Measurements from ENCODE around the gene SLC25A42.
A peak's percentile ranks its signal among the peaks of the same experiment; 100 is the strongest.

SLC25A42 gene

GRCh38 chr19:19051478-19052213 lies 12.1 kb upstream of the SLC25A42 start:
- DNase-seq = no peak

GRCh38 chr19:19052921-19053320 lies 10.9 kb upstream of the SLC25A42 start:
- no peak for DNase-seq

DNA sequence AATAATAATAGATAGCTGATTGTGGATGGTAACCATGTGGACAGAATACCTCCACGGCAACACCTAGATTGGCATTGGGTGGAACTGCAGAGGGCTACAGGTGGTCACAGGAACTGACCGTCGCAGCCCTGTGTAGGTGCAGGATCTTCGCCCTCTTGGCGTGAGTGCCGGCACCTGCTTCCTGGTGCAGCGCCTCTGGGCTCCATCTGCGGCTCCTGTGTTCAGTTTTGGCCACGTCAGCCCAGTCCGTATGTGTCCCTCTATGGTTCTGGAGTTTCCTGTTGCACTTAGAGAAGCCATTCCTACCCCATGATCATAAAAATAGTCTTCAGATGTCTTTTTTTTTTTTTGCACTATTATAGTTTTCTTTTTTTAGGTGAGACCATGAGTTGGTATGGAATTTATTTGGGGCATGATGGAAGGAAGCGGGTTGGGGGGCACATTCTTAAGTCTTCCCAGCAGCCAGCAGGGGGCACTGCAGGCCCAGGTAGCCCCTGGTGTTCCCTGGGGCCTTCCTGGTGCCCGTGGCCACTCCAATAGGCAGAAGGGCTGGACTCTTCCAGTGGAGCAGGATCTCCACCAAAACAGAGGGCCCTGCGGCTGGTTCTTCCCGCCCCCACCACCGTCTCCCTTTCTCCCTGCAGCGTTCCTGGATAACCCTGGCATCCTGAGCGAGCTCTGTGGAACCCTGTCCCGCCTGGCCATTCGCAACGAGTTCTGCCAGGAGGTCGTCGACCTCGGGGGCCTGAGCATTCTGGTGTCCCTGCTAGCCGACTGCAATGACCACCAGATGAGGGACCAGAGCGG lies 10.1 kb upstream of the SLC25A42 start:
- peak; percentile 83 for DNase-seq

- no peak for DNase-seq
Observed at GRCh38 chr19:19054315-19054938, 9.4 kb upstream of the SLC25A42 start.

DNA sequence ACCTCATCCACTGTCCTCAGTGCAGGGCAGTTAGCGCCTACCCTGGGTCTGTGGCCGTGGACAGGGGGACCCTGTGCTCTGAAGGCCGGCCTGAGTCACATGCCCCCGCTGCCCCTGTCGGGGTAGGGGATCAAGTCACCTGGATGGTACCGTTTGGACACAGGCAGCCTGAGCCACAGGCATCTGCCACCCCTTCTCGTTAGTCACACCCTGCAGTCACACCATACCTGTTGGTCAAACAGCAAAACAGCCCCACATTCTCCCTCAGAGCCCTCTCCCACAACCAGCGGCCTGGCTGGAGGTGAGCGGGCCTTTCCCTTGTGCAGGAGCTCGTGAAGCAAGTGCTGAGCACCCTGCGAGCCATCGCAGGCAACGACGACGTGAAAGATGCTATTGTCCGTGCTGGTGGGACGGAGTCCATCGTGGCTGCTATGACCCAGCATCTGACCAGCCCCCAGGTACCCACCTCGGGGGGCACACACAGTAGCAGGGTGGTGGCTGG lies 8.8 kb upstream of the SLC25A42 start:
- no peak for DNase-seq

GRCh38 chr19:19055701-19056100 lies 8.1 kb upstream of the SLC25A42 start:
- no peak for DNase-seq

GRCh38 chr19:19056636-19057275 lies 7.0 kb upstream of the SLC25A42 start:
- DNase-seq = no peak

- no peak for DNase-seq
Observed at GRCh38 chr19:19057317-19057716, 6.5 kb upstream of the SLC25A42 start.

GRCh38 chr19:19057720-19058119 lies 6.1 kb upstream of the SLC25A42 start:
- no peak for DNase-seq

GRCh38 chr19:19059018-19059836 lies 4.6 kb upstream of the SLC25A42 start:
- DNase-seq = no peak

DNA sequence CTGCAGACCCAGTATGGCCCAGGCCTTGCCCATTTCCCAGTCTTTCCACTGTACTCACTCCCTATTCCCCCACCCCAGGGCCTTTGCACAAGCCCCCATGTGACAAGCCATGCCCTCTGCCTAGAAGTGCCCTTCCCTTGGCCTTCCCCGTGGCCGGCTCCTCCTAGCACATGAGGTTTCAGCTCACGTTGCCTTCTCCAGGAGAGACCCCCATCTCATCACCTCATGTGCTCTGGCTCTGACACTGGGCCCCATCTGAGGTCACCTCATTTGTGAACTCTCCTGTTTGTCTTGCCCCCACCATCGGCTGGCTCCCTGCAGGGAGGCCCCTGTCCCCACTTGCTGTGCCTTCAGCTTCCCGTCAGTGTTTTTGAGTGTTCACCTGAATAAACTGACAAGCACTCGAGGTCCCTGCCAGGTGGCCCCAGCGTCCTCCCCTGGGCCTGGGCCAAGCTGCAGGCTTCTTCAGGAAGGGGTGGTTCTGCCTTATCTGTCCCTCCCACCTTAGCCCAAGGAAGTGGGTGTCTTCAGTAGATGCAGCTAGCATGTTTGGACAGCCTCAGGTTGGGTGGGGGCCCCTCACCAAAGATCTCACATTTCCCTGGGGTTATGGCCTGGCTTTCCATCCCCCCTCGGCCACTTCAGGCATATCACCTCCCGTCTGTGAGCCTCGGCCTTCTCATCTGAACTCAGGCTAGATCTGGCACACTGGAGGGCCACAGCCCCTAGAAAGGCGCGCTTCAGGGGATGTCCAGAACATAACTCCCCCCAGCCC lies 3.8 kb upstream of the SLC25A42 start:
- DNase-seq = no peak

DNA sequence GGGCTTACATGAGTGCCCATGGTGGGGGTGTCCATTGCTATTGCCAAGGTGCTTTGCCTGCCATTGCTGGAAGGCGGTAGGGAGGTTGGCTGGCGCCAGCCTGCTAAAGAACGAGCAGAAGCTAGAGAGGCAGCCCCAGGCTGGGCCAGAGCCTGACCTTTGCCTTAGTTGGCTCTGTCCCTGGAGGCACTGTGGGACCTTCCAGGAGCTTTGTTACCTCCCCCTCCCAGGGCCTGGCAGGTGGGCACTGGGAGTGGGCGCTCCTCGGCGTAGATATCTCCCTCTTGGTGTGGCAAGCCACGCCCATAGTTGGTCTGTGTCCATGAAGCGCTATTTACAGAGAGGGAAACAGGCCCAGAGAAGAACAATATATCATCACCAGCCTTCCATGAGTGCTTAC lies 2.3 kb upstream of the SLC25A42 start:
- no peak for DNase-seq

- peak; percentile 22 for DNase-seq
Observed at GRCh38 chr19:19062454-19063182, 1.2 kb upstream of the SLC25A42 start.

GRCh38 chr19:19064098-19064722 lies 416 bp downstream of the SLC25A42 start:
- DNase-seq = no peak

GRCh38 chr19:19064811-19065745 lies 1.3 kb downstream of the SLC25A42 start:
- DNase-seq = peak; percentile 41

GRCh38 chr19:19067276-19068072 lies 3.7 kb downstream of the SLC25A42 start:
- no peak for DNase-seq

GRCh38 chr19:19068659-19069654 lies 5.2 kb downstream of the SLC25A42 start:
- no peak for DNase-seq

Data from CD4-positive, alpha-beta T cell treated with Interleukin-17A for 4 hours (primary cell).